ENCODE results near the gene LPP. TPM values are rescaled to one million over a fixed set of nuclear protein-coding genes. Genes with fewer than 3 reads are reported as not detected.
A peak's percentile ranks its signal among the peaks of the same experiment; 100 is the strongest.

LPP gene
- total RNA-seq, 1 donor from 2014 or later, result 132 TPM

- peaks cover 14% of the 10 kb centered on the region for H3K36me3 Mint-ChIP-seq
- no peak for DNase-seq (ENCODE audit: low spot score in 2 of 2, unreplicated experiment in 2 of 2)
- H3K27ac Mint-ChIP-seq, result no peak overlapping the region
- TF ChIP-seq CTCF (IDR thresholded peaks at IDR 0.05; ENCODE audit: unreplicated experiment), result no peak
- peaks cover 9% of the 10 kb centered on the region for H3K4me1 Mint-ChIP-seq
- no peak overlapping the region for H3K4me3 Mint-ChIP-seq
- H3K27me3 Mint-ChIP-seq (ENCODE audit: low read depth), result no peaks in the 10 kb centered on the region
- H3K9me3 Mint-ChIP-seq, result peaks cover 14% of the 10 kb centered on the region
Measured at GRCh38 chr3:188473591-188474288, 319.8 kb downstream of the LPP start.

GRCh38 chr3:188476935-188477334 is 323.0 kb downstream of the LPP start:
- TF ChIP-seq CTCF (IDR thresholded peaks at IDR 0.05; ENCODE audit: unreplicated experiment), result no peak
- Mint-ChIP-seq H3K27ac (peak overlapping the region; percentile 13), H3K36me3 (no peaks in the 10 kb centered on the region)

DNA sequence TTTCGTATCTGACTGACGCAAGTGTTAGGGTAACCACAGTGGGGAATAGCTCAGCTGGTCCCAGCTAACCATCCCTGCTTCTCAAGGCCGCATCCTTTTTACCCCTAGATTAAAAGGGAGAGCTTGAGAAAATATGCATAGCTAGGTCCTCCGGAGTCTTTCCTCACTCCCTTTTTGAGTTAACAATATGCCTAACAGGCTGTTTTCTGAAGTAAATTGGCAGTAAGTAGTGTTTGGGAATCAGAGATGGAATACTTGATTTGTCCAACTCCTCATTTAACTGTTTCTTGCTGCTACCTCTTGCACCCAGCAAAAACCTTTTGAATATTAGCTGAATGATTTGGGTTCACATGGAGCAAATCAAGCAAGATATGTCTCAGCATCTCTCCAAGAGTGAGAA is 326.1 kb downstream of the LPP start:
- peaks cover 6% of the 10 kb centered on the region for H3K36me3 Mint-ChIP-seq
- H3K4me1 Mint-ChIP-seq, result peaks cover 27% of the 10 kb centered on the region
- H3K27me3 Mint-ChIP-seq (ENCODE audit: low read depth), result no peaks in the 10 kb centered on the region
- no peak overlapping the region for H3K4me3 Mint-ChIP-seq
- no peak for TF ChIP-seq CTCF (IDR thresholded peaks at IDR 0.05; ENCODE audit: unreplicated experiment)
- no peak overlapping the region for H3K27ac Mint-ChIP-seq
- no peaks in the 10 kb centered on the region for H3K9me3 Mint-ChIP-seq
- DNase-seq (ENCODE audit: low spot score in 2 of 2, unreplicated experiment in 2 of 2), result no peak

More at GRCh38 chr3:188476935-188477334, 323.0 kb downstream of the LPP start:
- Mint-ChIP-seq H3K27me3 (ENCODE audit: low read depth) (no peaks in the 10 kb centered on the region), H3K4me3 (no peak overlapping the region), H3K4me1 (peaks cover 16% of the 10 kb centered on the region), H3K9me3 (no peaks in the 10 kb centered on the region)
- no peak for DNase-seq (ENCODE audit: low spot score in 2 of 2, unreplicated experiment in 2 of 2)

DNA sequence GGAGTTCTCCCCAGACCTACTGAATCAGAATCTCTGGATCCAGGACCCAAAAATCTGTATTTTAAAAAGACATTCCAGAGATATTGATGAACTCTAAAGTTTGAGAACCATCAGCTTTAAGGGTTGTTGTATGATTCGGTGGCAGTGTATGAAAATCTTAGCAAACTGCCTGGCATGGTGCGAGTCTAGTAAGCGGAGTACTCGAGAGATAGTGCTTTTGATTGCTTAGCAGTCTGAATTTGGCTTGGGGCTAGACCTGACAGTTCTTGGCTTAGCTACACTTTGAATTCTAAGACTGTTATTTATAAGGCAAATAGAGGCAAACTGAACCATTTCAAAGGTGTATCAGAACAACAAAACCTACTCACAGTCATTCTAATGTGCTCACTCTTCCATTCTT is 329.0 kb downstream of the LPP start:
- Mint-ChIP-seq H3K36me3 (peaks cover 13% of the 10 kb centered on the region), H3K4me3 (no peak overlapping the region), H3K9me3 (no peaks in the 10 kb centered on the region), H3K27me3 (ENCODE audit: low read depth) (no peaks in the 10 kb centered on the region), H3K4me1 (peaks cover 23% of the 10 kb centered on the region), H3K27ac (no peak overlapping the region)
- TF ChIP-seq CTCF (IDR thresholded peaks at IDR 0.05; ENCODE audit: unreplicated experiment), result no peak
- no peak for DNase-seq (ENCODE audit: low spot score in 2 of 2, unreplicated experiment in 2 of 2)

GRCh38 chr3:188486126-188486525 is 332.2 kb downstream of the LPP start:
- H3K27ac Mint-ChIP-seq, result no peak overlapping the region
- TF ChIP-seq CTCF (IDR thresholded peaks at IDR 0.05; ENCODE audit: unreplicated experiment), result no peak
- H3K4me1 Mint-ChIP-seq, result peaks cover 22% of the 10 kb centered on the region
- no peak for DNase-seq (ENCODE audit: low spot score in 2 of 2, unreplicated experiment in 2 of 2)
- H3K36me3 Mint-ChIP-seq, result peaks cover 19% of the 10 kb centered on the region
- H3K27me3 Mint-ChIP-seq (ENCODE audit: low read depth), result no peaks in the 10 kb centered on the region
- no peak overlapping the region for H3K4me3 Mint-ChIP-seq
- H3K9me3 Mint-ChIP-seq, result no peaks in the 10 kb centered on the region

Measured in mesothelial cell of epicardium (in vitro differentiated cells).